HepG2 (cell line): ENCODE data around the gene VKORC1. TPM values are rescaled to one million over a fixed set of nuclear protein-coding genes. Genes with fewer than 3 reads are reported as not detected.
A peak's percentile ranks its signal among the peaks of the same experiment; 100 is the strongest.

Experiments
- ESRRA ChIP-seq: sonication (generic); formaldehyde crosslinking; IDR thresholded peaks from 2 replicates; pipeline ENCODE4 v1.5.1; 2020; ENCODE audit warnings: mild to moderate bottlenecking, low read depth, missing genetic modification reagents
- GABPA ChIP-seq, 2 experiments: IDR thresholded peaks; 2 replicates each; pipeline ENCODE4 v1.6.1; 2011 to 2016; ENCODE audit warnings: low read depth in 2 of 2, low read length in 1 of 2, missing biosample characterization in 1 of 2, missing genetic modification characterization in 1 of 2
- HNF4A ChIP-seq: sonication (generic); formaldehyde crosslinking; IDR thresholded peaks from 2 replicates; pipeline ENCODE4 v1.4.0; 2020; ENCODE audit warnings: missing genetic modification reagents
- HOXA3 ChIP-seq: sonication (generic); formaldehyde crosslinking; IDR thresholded peaks from 2 replicates; pipeline ENCODE4 v1.5.0; 2020; ENCODE audit warnings: missing genetic modification reagents
- KLF16 ChIP-seq, 2 experiments: sonication (generic) in 1 of 2; formaldehyde crosslinking in 1 of 2; IDR thresholded peaks; 2 replicates each; pipeline versions ENCODE4 v1.6.1 to v1.8.0; 2016 to 2023; ENCODE audit warnings: missing genetic modification reagents in 2 of 2, missing compliant biosample characterization in 1 of 2
- MIER2 ChIP-seq: IDR thresholded peaks from 2 replicates; pipeline ENCODE4 v1.6.1; 2016; ENCODE audit warnings: missing biosample characterization, missing genetic modification reagents
- MNT ChIP-seq: fragments of 450-650 bp; IDR thresholded peaks from 2 replicates; pipeline ENCODE4 v1.6.1; 2016
- MTERF4 ChIP-seq: sonication (generic); formaldehyde crosslinking; IDR thresholded peaks from 2 replicates; pipeline ENCODE4 v1.8.0; 2023; ENCODE audit warnings: mild to moderate bottlenecking, missing genetic modification reagents
- NFE2 ChIP-seq: sonication (generic); formaldehyde crosslinking; IDR thresholded peaks from 2 replicates; pipeline ENCODE4 v1.4.0; 2020; ENCODE audit warnings: missing genetic modification reagents
- PHF21A ChIP-seq: sonication (generic); formaldehyde crosslinking; IDR thresholded peaks from 2 replicates; pipeline ENCODE4 v1.5.0; 2020; ENCODE audit warnings: mild to moderate bottlenecking, missing genetic modification reagents
- RBAK ChIP-seq: sonication (generic); formaldehyde crosslinking; IDR thresholded peaks from 2 replicates; pipeline ENCODE4 v1.5.1; 2020; ENCODE audit warnings: mild to moderate bottlenecking, missing genetic modification reagents
- RFX5 ChIP-seq: IDR thresholded peaks from 2 replicates; pipeline ENCODE4 v1.6.1; 2011; ENCODE audit warnings: low read depth, low read length, improper control_type of control experiment
- RORA ChIP-seq: sonication (generic); formaldehyde crosslinking; IDR thresholded peaks from 2 replicates; pipeline ENCODE4 v1.5.0; 2020; ENCODE audit warnings: mild to moderate bottlenecking, missing genetic modification reagents, moderate library complexity
- TP53 ChIP-seq: sonication (generic); formaldehyde crosslinking; conservative IDR thresholded peaks from 2 replicates; pipeline ENCODE4 v1.4.0; 2020; ENCODE audit warnings: missing genetic modification reagents
- ZBTB20 ChIP-seq: sonication (generic); formaldehyde crosslinking; IDR thresholded peaks from 2 replicates; pipeline ENCODE4 v1.8.1; 2023; ENCODE audit warnings: missing genetic modification reagents, low read depth, mild to moderate bottlenecking, borderline replicate concordance
- ZNF207 ChIP-seq: fragments of 450-650 bp; IDR thresholded peaks from 2 replicates; pipeline ENCODE4 v1.6.1; 2016; ENCODE audit warnings: antibody characterized with exemption, borderline replicate concordance
- ZNF234 ChIP-seq: sonication (generic); formaldehyde crosslinking; conservative IDR thresholded peaks from 2 replicates; pipeline ENCODE4 v1.5.1; 2020; ENCODE audit warnings: mild to moderate bottlenecking, missing genetic modification reagents
- ZNF260 ChIP-seq: sonication (generic); formaldehyde crosslinking; IDR thresholded peaks from 2 replicates; pipeline ENCODE4 v1.4.0; 2020; ENCODE audit warnings: missing genetic modification reagents, low read depth, mild to moderate bottlenecking, borderline replicate concordance
- ZNF274 ChIP-seq: sonication (generic); formaldehyde crosslinking; IDR thresholded peaks from 2 replicates; pipeline ENCODE4 v1.5.1; 2020; ENCODE audit warnings: mild to moderate bottlenecking, missing genetic modification reagents
- ZNF343 ChIP-seq: sonication (generic); formaldehyde crosslinking; IDR thresholded peaks from 2 replicates; pipeline ENCODE4 v1.4.0; 2020; ENCODE audit warnings: mild to moderate bottlenecking, missing genetic modification reagents
- ZNF550 ChIP-seq: sonication (generic); formaldehyde crosslinking; IDR thresholded peaks from 2 replicates; pipeline ENCODE4 v1.4.0; 2020; ENCODE audit warnings: mild to moderate bottlenecking, missing genetic modification reagents, borderline replicate concordance
- ZNF7 ChIP-seq: IDR thresholded peaks from 2 replicates; pipeline ENCODE4 v1.6.1; 2016; ENCODE audit warnings: missing biosample characterization, missing genetic modification reagents
- ZNF724P ChIP-seq: sonication (generic); formaldehyde crosslinking; IDR thresholded peaks from 2 replicates; pipeline ENCODE4 v1.8.0; 2022; ENCODE audit warnings: missing genetic modification reagents, borderline replicate concordance
- ZNF770 ChIP-seq: sonication (generic); formaldehyde crosslinking; IDR thresholded peaks from 2 replicates; pipeline ENCODE4 v1.5.0; 2020; ENCODE audit warnings: mild to moderate bottlenecking, missing genetic modification reagents
- ZNF878 ChIP-seq: sonication (generic); formaldehyde crosslinking; IDR thresholded peaks from 2 replicates; pipeline ENCODE4 v1.8.1; 2023; ENCODE audit warnings: mild to moderate bottlenecking, missing genetic modification reagents, moderate library complexity
- polyA plus RNA-seq, 8 experiments: library from polyadenylated mRNA; depleted of rRNA in 3 of 8; stranded (reverse) in 7 of 8; unstranded in 1 of 8; fragments of >200 nt; fragmentation: Illumina TruSeq in 4 of 8; extraction: Trizol in 4 of 8; gene quantifications; 2 replicates each; pipeline versions ENCODE4 v1.2.1 to v1.2.3, GENCODE V29; 2011 to 2016; ENCODE audit warnings: low read depth in 4 of 8, missing spikeins in 1 of 8, mixed read lengths in 1 of 8; ENCODE audit not compliant: insufficient read depth in 1 of 8
- total RNA-seq, 5 experiments: library from RNA; depleted of rRNA; stranded (reverse); fragments of >200 nt; fragmentation: Illumina TruSeq; extraction: Trizol; gene quantifications; 2 replicates each; pipeline ENCODE4 v1.2.3, GENCODE V29; 2016; ENCODE audit warnings: low read depth in 1 of 5

The VKORC1 gene
- total and polyA plus RNA-seq, 2 of the 13 experiments (the other 11 are each of a cell fraction or from before 2014, with no cell fraction given), result 141 to 615 TPM

- TF ChIP-seq KLF16 (CRISPR knock-in tag; IDR thresholded peaks at IDR 0.05) (no peak), ESRRA (CRISPR knock-in tag) (0 out of 2 replicates have a peak, but pooled peaks have one; percentile 28), ZNF343 (CRISPR knock-in tag) (no peak), ZBTB20 (no peak), RBAK (CRISPR knock-in tag) (peak; percentile 95), ZNF878 (CRISPR knock-in tag) (no peak), ZNF724P (CRISPR knock-in tag) (no peak), ZNF7 (no peak), ZNF234 (no peak), MIER2 (CRISPR knock-in tag) (no peak), HNF4A (CRISPR knock-in tag) (peak; percentile 40; the same call in 1 of the 2 replicates), ZNF770 (CRISPR knock-in tag) (peak; percentile 58), NFE2 (no peak), ZNF550 (0 out of 2 replicates have a peak, but pooled peaks have one; percentile 20), HOXA3 (CRISPR knock-in tag) (peak; percentile 53; the same call in 1 of the 2 replicates), RFX5 (no peak), MTERF4 (CRISPR knock-in tag) (no peak), ZNF260 (no peak), ZNF274 (CRISPR knock-in tag) (no peak), MNT (no peak), ZNF207 (no peak), TP53 (CRISPR knock-in tag) (no peak), GABPA (IDR thresholded peaks at IDR 0.05; ENCODE audit: low read depth, low read length) (no peak), GABPA (CRISPR knock-in tag; IDR thresholded peaks at IDR 0.05; ENCODE audit: low read depth) (peak; percentile 32; the same call in 1 of the 2 replicates), RORA (CRISPR knock-in tag) (no peak), PHF21A (CRISPR knock-in tag) (0 out of 2 replicates have a peak, but pooled peaks have one; percentile 17)
These were observed 50.6 kb downstream of the VKORC1 start (continued) for GRCh38 chr16:31043898-31044481.
